ENCODE measurements around the gene CD2BP2. TPM values are rescaled to one million over a fixed set of nuclear protein-coding genes. Genes with fewer than 3 reads are reported as not detected.

CD2BP2 gene
- polyA plus RNA-seq, 3 donors: 54.6 to 62.3 (median 62.3) TPM

DNA sequence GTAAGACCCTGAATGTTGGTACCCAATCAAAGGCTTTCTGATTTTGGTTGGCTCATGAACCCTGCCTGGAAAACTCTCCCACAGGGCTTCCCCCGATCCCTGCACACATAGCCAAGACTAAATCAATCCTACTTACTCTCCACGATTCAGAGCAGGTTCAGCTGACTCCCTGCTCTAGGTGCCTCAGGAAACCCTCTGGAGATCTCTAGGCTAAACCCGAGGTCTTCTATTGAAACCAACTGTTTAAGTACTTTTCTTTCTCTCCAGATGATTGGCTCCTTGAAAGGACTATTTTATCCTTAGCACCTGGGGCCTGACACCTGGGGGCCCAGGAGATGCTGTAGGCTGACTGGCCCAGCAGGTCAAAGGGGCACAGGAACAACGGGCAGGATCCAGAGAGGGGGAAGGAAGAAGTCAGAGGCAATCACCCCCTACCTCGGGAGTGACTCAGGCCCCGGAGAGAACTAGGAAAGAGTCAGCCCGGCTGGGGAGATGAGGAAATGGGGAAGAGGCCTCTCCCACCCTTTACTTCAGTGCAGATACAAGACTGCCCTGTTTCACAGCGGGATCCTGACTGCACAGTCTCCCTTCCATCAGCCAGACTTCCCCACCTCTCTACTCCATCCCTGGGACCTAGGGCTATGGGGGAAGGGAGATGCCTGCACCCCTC is 13.1 kb upstream of the CD2BP2 start:
- no peak for DNase-seq

- DNase-seq: no peak
These were observed 12.4 kb upstream of the CD2BP2 start for GRCh38 chr16:30367349-30368009.

- no peak for DNase-seq
These were observed 11.4 kb upstream of the CD2BP2 start for GRCh38 chr16:30366511-30366910.

- DNase-seq: no peak
These were observed 10.1 kb upstream of the CD2BP2 start for GRCh38 chr16:30365200-30365599.

DNA sequence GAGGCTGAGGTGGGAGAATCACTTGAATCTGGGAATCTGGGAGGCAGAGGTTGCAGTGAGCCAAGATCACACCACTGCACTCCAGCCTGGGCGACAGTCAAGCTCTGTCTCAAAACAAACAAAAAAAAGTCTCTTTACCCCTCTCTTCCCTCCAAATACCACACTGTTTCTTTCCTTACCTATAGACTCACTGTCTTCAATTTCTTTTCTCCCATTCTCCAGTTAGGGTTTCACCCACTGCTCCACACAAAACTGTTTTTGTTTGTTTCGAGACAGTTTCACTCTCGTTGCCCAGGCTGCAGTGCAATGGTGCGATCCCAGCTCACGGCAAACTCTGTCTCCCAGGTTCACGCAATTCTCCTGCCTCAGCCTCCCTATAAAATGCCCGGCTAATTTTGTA is 6.1 kb upstream of the CD2BP2 start:
- no peak for DNase-seq

DNA sequence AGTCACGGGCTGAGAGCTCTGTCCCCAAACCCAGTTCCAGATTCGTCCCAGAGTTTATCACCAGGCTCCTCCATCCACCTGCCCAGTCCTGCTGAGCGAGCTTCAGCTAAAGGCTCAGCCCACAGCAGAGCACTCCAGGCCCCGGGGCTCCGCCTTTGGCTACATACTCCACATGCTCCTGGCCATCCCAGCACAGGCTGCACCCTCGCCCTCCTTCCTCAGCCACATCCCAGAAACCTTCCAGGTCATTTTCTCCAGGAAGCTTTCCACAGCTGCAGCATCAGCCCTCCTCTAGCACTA is 4.7 kb upstream of the CD2BP2 start:
- DNase-seq: no peak

DNA sequence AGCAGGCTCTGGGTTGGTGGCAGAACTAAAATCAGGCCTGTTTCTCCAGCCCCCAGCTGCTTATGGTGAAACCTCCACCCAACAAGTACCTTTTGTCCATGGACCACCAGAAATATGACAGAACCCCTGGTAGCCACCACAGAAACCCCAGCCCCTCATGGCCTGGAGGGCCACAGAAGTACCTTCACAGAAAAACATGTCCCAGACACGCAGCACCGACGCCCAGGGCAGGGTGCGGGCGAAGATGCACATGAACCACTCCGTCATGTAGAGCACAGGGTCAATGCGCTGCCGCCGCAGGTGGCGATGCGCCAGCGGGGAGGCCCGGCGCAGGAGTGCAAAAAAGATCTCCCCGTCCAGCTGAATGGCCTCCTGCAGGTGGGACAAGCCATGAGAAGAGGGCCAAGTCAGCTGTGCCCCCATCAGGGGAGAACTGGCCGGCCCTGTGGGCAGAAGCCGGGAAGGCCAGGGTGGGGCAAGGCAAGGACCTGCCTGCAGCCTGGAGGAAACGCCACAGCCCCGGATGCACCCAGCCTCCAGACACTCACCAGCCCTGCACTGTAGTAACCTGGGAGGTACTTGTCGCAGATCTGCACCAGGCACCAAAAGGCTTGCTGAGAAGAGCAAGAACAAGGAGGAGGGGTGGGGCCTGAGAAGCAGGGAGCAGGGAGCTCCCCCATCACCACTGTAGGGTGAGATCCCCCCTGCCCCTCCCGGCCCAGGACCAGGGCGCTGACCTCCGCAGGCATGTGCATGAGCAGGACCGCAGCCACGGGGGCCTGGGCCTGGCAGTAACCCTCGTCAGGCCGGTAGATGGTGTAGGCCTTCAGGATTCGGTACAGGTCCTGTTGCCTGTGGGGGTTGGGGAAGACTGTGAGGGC is 4.1 kb upstream of the CD2BP2 start:
- no peak for DNase-seq

DNA sequence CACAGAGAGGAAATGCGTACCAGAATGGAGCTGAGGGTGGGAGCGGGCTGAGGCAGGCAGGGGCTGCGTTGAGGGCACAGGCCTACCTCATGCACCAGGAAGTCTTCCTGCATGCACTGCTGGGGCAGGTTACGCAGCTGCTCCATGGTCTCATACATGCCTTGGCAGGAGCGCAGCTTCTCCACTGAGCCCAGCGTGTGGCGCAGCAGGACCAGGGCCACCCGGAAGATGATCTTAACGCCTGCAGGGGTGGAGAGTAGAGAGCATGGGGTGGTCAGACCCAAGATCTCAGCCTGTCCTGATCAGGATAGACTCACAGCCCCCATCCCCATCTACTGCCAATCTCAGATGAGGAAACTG is 3.4 kb upstream of the CD2BP2 start:
- no peak for DNase-seq

- no peak for DNase-seq
These were observed 2.8 kb upstream of the CD2BP2 start for GRCh38 chr16:30357715-30358576.

- DNase-seq: no peak
These were observed 2.1 kb upstream of the CD2BP2 start for GRCh38 chr16:30357085-30357714.

GRCh38 chr16:30356401-30357084 is 1.4 kb upstream of the CD2BP2 start:
- no peak for DNase-seq

DNA sequence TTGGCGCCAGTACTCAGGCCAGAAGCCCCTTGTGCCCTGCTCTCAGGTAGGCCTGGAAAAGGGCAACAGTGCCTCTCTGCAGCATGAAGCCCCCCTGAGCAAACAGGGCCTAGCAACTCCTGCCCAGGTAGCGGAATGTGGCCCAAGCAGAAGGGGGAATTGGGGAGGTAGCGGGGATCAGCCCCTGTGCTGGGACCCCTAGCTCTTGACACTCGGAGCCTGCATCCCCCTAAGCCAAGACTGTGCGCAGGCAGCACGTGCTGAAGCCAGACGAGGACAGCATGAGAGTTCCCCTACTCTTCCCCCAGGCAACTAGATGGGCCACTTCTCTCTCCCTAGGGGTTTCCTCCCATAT is 823 bp upstream of the CD2BP2 start:
- no peak for DNase-seq

DNA sequence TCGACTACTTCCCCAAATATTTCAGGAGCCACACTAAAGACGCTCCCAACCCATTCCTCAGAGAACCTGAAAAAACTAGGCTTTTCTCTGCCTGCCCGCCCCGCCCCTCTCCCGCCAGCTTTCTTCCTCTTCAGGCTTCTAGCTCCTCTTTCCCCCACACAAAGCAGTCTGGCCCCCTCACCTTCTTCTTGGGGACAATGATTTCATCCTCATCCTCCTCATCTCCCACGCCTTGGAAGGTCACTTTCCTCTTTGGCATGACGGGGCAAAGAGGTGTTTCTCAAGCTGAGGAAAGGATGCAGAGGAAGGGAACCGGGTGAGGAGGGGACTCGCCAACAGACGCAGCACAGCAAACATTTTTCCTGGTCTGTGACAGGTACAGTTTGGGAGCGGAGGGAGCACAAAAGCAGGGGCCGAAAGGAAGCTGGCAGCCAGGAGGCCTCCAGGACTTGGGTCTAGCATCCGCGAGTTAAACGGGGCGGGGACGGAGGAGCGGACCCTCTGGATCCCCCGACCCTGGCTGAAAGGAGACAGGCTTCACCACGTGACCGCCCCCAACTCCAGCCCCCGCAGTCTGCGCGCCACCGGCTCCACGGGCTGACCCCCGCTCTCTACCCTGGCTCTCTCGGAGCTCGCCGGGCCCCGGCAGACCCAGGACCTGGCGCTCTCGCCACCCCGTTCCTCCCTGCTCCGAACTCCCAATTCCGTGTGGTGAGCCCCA is 525 bp downstream of the CD2BP2 start:
- no peak for DNase-seq

DNA sequence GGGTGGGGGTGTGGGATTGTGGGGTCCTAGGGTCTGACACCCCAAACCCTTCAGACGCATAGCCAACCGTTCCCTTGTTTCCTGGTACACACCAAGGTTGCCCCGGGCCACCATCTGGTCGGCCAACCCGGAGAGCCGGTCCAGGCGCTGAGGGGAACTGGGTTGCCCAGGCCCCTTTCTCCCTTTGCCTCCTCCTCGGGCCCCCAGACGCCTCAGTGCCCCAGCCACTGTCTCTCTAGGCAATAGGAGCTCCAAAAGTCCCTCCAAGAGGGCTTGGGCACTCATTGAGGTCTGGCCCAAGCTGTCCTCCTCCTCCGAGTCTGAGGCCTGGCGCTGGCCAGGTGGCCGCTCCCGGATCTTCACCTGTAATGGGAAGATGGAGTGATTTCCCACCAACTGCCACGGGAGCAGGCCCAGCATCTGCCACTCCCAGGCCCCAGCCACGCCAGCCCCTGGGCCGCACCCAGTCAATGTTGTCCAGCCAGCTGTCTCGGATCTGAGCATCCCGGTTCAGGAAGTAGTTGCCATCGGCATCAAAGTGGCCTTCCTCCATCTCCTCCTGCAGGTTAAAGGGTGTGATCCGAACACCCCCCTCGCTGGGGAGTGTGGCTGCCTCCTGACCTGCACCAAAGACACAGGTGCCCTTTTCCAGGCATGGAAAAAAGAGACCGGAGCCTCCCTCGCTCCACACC is 1.5 kb downstream of the CD2BP2 start:
- no peak for DNase-seq

- DNase-seq: no peak
These were observed 2.4 kb downstream of the CD2BP2 start for GRCh38 chr16:30352488-30353401.

- DNase-seq: no peak
These were observed 3.3 kb downstream of the CD2BP2 start for GRCh38 chr16:30351586-30352419.

- DNase-seq: no peak
These were observed 4.1 kb downstream of the CD2BP2 start for GRCh38 chr16:30351001-30351441.

All from renal pelvis (tissue), 4 donors.